GM19351 (cell line): ENCODE results near the gene INSYN1.

Experiments
- ATAC-seq: cut with Tn5 transposase; IDR thresholded peaks from one replicate; pipeline ENCODE4 v1.9.1; 2021; ENCODE audit warnings: mild to moderate bottlenecking, moderate library complexity; ENCODE audit not compliant: unreplicated experiment

The INSYN1 gene

DNA sequence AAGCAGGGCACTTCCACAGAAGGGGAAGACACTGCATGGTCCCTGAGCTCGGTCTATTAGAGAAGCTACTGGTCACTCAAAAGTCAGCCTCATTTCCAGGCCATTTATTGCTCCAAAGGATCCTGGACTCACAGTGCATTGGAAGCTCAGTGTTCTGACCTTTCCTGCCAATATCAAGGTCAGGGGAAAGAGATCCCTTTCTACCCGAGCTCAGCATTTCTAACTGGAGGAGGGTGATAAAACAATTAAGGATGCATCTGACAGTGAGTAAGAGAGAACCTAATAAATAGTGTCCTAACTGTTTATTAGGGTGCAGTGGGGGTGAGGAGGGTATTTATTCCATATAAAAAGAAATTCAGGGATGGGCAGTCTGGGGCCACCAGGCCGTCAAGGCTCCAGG, 26.8 kb upstream of the INSYN1 start:
- no peak for ATAC-seq

DNA sequence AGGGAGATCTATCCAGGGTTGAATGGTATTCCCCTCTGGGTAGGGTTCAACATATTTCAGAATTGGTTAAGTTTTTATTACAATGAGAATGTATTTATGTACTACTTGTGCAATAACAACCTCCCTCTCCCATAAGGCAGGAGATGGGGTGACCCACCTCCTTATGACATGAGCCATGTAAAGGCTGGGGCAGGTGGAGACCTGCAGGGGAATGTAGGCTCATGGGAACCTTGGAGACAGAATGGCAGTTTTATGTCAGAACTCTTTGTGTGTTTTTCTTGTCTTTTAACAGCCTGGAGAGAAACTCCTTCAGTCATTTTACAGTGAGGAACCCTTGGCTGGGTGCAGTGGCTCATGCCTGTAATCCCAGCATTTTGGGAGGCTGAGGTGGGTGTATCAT, 24.6 kb upstream of the INSYN1 start:
- ATAC-seq, result no peak

DNA sequence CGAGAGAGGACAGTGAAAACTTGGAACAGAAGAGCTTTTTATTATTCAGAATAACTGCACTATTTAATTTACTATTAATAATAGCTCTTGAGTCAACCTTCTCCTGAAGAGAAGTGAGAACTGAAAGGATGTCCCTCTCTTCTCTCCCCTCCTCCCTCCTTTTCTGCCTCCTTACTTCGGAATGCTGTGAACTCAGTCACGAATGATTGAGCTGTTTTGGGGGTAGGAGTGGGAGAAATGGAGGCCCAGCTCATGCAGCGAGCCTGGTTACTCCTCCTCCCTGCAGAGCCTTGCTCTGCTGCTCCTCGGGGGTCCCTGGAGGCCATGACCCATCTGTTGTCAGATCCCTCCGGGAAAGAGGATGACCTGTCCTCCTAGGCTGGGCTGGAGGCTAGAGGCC, 20.3 kb upstream of the INSYN1 start:
- no peak for ATAC-seq

DNA sequence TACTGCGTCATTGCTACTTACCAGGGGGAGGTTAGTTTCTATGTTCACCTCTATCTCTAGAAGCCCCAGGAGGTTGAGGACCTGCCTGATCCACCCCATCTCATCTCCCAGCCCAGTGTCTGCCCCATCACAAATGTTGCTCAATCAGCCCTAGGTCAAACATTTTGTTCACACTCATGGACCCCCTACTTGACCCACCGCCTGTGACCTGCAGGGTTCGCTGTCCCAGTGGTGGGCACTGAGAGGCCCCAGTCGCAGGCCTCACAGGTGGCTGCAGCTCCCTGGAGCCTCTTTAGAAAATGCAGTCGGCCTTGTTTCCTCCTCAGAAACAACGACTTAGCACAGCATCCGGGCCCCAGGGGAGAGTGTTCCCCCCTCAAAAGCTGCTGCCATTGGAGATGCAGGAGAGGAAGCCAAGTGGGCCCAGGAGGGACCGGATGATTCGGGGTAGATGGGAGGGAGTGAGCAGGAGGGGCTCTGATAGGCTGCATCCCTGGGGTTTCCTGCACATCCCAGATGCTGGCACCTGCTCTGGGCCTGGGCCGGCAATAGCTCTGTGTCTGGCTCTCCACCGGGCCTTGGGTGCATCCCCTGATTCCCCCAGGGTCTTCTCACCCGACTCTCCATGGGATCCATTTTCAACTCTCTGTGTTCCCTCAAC, 18.4 kb upstream of the INSYN1 start:
- ATAC-seq, result no peak

DNA sequence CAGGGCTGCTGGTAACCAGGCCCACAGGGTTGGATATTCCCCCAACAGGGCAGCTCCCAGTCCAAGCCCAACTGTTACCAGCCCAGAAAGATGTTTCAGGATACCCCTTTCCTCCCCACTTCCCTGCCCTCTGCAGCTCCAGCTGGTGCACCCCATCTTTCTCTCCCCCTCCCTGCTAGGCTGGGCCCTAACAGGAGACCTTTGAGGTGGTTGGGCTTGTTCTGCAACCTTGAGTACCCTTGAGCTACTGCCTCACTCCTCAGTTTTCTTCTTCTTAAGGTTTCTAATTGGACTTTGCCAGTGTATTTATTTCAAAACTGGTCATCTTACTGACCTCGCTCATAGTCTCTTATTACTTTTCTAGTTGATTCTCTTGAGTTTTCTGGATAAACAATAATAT, 16.9 kb upstream of the INSYN1 start:
- ATAC-seq, result no peak

DNA sequence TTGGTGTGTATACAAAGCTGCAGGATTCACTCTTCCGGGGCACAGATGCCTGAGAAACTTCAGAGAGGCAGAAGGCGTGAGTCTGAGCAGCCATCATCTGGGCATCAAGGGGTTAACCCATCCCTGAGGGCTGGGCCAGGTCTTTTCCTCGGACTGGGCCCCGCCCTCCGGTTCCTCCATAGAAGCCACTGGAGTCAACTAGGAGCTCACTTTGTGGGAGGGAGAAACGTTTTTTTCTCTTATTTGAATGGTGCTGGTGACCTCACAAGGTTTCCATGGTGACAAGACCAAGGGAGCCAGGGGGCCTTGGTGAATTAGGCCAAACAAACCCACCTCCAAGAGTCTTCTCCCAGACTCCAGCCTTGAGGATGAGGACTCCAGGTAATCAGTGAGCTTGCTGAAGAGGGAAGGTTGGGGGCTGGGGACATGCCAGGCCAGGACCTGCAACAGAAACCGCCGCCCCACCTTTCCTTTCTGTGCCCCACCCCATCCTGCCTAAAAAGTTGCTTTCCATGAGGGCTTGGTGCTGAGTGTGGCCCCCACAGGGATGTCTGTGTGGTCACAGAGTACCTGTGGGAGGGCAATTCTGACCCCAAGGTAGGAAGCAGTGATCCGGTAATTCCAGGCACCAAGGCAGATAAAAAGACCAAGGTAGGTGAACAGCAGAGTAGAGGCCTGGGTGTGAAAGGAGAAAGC, 14.8 kb upstream of the INSYN1 start:
- ATAC-seq, result no peak

DNA sequence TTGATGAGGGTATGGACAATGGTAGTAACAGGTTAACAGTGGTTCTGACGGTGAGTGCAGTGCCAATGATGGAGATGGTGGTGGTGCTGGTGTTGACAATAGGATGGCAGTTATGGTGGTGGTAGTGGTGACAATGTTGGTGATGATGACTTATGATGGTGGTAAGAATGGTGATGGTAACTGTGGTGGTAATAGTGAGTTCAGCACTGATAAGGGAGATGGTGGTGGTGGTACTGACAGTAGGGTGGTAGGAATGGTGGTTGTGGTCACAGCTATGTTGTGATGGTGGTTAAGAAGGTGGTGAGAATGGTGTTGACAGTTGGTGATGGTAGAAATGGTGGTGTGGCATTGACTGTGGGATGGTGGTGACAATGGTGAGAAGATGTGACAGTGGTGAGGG, 13.4 kb upstream of the INSYN1 start:
- no peak for ATAC-seq

DNA sequence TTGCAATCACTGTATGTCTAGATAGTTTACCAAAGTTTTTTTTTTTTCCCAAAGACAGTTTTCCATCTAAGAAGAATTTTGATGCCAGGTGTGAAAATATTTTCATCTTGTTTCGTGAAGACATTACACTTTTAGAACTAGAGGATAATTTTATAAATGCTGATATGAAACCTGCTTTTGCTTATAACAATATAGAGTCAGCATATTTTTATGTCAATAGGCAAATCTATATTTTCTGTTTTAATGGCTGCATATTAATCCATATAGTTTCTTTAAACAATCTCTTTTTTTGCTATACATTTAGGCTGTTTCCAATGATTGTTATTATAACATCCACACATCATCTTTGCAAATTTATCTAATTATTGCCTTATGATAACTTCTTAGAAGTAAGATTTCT, 12.6 kb upstream of the INSYN1 start:
- ATAC-seq, result no peak

DNA sequence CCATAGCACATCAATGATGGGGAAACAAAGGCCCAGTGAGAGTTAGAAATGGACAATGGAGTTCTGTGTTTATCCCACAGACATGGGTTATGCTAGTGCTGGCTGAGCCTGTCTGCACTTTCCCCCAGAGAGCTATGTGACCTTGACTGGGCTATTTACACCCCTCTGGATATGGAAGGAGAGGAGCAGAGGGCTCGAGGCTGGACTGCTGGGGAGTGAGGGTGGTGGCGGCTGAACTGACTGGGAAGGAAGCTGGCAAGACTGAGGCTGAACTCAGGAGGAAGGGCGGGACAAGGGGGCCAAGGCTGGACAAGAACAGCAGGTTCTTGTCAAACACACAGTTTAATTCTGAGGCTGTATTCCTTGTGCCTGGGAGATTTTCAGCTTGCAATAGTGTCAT, 10.8 kb upstream of the INSYN1 start:
- ATAC-seq, result no peak

DNA sequence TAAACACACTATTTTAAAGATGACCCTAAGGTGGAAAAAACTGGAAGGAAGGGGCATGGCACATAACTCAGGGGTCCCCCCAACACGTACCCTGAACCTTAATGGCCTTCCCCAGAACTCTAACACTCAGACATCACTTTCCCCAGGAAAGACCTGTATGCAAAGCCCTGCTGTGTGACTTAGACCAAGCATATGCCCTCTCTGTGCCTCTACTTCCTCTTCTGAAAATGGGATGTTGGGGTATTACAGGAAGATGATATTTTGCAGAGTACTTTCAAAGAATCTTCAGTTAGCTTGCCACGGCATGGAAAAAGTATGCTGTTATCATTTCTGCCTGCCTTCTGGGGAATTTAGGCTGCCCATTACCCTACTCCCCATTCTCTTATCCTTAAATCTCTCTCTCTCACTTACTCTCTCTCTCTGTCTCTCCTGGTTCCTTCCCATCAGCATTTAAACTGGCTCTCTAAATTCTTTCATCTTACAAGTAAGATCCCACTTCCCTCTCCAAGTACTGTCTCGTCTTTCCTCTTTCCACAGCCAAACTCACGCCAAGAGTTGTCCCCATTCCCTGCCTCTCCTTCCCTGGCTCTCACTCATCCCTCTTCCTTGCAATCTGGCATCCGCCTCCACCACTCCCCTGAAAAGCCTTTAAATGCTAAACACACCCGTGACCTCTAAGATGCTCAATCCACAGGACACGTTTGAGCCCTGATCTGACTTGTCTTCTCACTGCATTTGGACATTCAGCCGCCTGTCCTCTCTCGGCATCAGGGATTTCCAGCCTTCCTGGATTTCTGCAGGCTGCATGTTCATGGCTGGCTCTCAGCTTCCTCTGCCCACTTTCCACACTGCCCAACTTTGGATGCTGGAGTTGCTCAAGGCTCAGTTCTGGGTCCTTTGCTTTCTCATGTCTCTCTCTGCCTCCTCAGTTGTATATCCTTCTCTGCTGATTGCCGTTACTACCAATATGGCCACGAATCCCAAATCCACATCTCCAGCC, 7.5 kb upstream of the INSYN1 start:
- no peak for ATAC-seq

DNA sequence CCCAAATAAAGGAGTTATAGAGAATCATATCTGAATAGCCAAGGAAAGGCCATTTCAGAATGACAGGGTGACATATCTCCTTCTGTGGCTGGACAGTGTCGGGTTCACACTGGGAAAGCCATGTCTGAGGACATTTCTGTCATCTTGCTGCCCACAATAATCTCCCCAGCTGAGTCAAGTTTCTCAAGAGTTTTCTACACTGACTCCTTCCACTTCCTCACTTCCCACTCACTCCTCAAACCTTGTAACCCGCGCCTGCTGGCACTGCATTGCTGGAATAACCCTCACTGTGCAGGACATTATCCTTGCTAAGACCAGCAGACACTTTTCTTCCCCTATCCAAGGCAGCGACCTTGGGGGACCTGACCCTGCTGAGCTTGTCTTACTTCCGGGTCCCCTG, 5.3 kb upstream of the INSYN1 start:
- ATAC-seq, result no peak

DNA sequence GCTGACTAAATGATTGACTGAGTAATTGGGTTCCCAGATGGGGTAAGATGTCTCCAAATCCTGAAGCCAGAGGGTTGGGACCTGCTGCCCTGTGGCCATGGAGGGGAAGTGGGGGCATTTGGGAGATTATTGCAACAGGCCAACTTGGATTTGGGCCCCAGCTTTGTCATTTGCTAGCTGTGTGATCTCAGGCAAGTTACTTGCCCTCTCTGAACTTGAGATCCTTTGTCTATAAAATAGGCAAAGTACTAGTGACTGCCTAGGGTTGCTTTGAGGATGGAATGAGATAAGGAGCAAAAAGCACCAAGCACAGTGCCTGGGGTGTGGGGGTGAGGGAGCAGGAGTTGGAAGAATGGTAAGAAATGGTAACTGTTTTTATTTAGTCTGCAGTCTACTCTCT, 4.4 kb upstream of the INSYN1 start:
- ATAC-seq, result no peak

DNA sequence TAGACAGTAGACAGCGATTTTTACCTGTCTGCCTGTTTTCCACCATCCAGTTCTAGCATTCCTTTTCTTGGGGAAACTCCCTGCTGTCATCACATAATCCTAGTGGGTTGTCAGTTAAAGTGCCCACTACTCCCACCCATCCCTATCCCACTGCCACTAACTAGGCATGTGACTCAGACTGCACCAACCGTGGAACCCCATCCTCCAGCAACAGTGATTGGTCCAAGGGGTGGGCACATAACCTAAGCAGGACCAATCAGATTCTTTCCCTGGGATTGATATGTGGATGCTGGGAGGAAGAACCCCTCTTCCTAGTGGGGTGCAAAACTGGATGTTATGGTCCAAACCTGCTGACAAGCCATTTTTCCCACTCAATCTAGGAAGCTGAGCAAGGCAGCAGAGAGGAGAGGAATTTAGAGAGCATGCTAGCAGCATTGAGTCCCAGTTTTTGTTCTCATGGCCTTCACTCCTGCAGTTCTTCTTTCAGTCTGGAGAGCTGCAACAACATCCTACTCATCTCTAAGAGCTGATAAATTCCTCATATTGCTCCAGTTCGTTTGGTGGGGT, 3.9 kb upstream of the INSYN1 start:
- ATAC-seq, result no peak

DNA sequence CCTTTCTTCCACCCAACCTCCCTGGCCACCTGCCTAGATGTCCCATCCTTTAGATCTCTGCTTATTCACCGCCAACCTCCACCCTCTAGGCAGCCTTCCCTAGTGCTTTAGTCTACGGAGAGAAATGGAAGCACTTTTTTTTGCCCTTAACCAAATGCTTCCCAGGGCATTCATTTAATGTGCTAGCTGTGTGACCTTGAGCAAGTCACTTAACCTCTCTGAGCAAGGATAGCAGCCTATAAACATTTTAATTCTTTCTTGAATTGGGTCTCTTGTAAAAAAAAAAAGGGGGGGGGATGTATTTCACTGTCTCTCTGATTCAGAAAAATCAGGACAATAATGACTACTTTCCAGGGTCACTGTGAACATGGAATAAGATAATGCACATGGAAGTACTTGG, 3.2 kb upstream of the INSYN1 start:
- no peak for ATAC-seq

DNA sequence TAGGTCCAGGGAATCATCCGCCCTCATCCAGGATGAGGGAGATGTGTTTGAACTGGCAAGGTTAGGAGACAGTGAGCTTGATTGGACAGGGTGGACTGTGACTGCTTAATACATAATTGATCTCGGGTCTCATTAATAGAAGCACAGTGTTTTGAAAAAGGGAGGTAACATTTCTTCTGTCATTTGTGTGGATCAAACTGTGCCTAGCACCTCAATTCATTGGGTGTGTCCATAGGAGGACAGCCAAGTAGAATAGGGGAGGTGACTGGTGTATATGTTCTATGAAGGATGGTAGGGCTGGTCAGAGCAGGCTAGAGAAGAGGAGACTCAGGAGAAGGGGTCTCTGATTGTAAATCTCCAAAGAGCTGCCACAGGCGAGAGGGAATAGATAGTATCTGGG, 2.8 kb upstream of the INSYN1 start:
- no peak for ATAC-seq

DNA sequence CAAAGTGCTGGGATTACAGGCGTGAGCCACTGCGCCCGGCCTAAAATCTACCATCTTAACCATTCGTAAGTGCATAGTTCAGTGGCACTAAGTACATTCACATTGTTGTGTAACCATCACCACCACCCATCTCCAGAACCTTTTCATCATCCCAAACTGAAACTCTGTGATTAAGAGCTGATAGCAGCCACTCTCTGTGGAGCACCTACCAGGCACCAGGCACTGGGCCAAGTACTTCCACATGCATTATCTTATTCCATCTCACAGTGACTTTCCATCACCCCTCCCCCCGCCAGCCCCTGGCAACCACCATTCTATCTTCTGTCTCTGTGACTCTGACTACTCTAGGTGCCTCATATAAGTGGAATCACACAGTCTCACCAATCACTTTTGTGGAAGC, 2.3 kb upstream of the INSYN1 start:
- no peak for ATAC-seq

DNA sequence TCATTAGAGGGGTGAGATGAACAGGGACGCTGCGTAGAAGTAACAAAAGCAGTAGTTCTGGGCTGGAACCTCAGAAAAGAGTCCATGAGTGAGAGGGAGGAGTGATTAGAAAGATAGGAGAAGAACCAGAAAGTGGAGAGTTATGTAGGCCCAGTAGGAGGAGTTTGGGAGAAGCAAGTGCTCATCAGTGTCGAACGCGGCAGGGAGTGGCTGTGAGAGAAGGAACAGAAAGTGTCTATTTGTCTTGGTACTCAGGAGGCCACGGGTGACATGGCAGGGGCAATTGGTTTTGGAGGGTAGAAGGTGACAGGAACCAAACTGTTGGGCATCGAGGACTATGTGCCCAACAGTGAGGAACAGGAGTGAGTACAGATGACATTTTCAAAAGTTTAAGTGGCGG, 1.3 kb upstream of the INSYN1 start:
- no peak for ATAC-seq

DNA sequence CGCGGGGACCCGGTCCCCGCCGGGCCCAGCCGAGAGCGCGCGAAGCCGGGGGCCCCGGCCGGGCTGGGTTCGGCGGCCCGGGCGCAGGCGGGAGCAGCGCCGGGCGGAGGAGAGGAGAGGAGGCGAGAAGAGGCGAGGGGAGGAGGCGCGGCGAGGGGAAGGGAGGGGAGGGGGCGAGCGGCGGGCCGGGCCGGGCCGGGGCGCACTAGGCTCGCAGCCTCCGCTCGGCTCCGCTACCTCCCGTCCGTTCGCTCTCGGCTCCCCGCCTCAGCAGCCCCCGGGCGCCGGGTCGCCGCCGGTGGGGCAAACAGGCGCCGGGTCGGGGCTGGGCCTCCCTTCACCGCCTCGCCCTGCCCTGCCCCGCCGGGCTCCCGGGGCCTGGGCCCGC, 351 bp downstream of the INSYN1 start:
- ATAC-seq, result no peak

DNA sequence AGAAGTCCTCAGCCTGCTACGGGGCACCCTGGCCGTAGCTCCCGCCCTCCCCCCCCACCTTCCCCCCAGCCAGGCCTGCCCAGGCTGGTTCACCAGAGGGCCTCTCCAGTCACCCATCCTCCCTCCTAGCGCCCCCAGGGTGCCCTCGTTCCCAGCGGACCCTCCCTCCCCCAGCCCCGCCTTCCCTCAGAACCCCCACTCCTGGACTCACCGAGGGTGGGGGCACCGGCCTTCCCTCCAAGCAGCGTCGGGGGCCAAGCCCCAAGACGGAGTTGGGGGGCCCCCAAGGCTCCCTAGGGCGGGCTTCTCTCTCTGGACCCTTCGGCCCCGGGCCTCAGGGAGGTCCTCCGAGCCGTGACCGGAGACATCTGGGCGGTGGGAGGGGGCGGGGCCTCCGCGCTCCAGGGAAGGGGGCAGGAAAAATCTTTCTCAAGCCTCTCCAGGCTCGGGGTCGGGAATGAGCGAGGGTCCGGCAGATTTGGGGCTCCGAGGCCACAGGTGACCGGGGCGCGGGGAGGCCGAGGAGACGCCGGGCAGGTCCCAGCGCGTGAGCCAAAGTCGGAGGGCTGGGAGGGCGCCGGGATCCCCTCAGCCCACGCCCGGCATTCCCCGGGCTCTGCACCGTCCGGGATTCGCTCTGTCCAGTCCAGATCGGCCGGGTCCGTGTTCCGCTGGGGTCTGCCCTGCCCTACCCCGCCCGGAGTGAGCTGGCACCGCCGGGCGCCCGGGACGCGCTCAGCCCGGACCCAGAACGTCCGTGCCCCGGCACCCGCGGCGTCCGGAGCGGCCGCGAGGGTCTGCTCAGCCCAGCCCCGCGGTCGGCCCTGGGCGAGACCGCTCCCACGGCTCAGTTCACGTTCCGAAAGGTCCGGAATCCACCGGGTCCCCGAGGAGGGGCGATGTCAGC, 999 bp downstream of the INSYN1 start:
- ATAC-seq, result no peak

DNA sequence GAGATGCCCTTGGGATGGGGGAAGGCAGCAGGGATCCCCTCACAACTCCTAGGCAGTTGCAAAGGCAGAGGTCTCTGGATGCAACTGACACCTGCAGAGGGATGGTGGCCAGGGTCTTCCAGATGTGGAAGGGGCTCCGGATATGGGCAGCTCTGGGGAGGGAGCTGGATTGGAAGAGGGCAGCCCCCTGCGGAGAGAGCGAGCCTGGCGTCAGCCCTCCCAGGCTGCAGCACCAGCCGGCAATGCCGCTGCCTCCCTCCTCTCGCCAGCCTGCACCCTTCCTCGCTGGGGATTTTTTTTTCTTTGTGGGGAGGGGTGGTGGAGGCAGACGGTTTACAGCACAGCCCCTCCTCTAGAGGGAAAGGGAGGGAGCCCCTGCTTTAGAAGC, 1.6 kb downstream of the INSYN1 start:
- no peak for ATAC-seq
